Cardiac muscle cell (in vitro differentiated cells and primary cell): ENCODE data around the gene ZIM2. TPM values are rescaled to one million over a fixed set of nuclear protein-coding genes. Genes with fewer than 3 reads are reported as not detected.

Source experiments
- DNase-seq, 2 donors: peaks; one replicate each; pipeline versions ENCODE4 v3.0.0 to v3.0.0-alpha.2; 2010 to 2017; ENCODE audit warnings: low read depth in 1 of 2, low spot score in 1 of 2
- H3K27ac ChIP-seq: fragments of 200-600 bp; sonication (generic); 2 replicates; pipeline ENCODE4 v1.5.1; 2016
- H3K27me3 ChIP-seq: fragments of 200-600 bp; sonication (generic); 2 replicates; pipeline ENCODE4 v1.6.0; 2016; ENCODE audit warnings: control low read depth
- H3K36me3 ChIP-seq: fragments of 200-600 bp; sonication (generic); 2 replicates; pipeline ENCODE4 v1.5.1; 2016; ENCODE audit warnings: control low read depth
- H3K4me1 ChIP-seq: fragments of 200-600 bp; sonication (generic); 2 replicates; pipeline ENCODE4 v1.8.1; 2017; ENCODE audit warnings: low read depth, mild to moderate bottlenecking, mixed run types
- H3K4me3 ChIP-seq: fragments of 200-600 bp; sonication (generic); 2 replicates; pipeline ENCODE4 v1.5.1; 2016; ENCODE audit warnings: mild to moderate bottlenecking
- H3K9me3 ChIP-seq: fragments of 200-600 bp; sonication (generic); 2 replicates; pipeline ENCODE4 v1.5.1; 2017; ENCODE audit warnings: low read depth, mild to moderate bottlenecking, control low read depth
- CTCF ChIP-seq: IDR thresholded peaks from 2 replicates; pipeline ENCODE4 v1.5.1; 2012; ENCODE audit warnings: low read depth, mild to moderate bottlenecking, low read length
- polyA plus RNA-seq: library from polyadenylated mRNA; unstranded; fragments of >200 nt; fragmentation: Nextera tagmentation; extraction: Ambion mirVana; gene quantifications from 2 replicates; pipeline ENCODE4 v1.2.1, GENCODE V29; 2016
- total RNA-seq: library from RNA; depleted of rRNA; stranded (reverse); fragments of >200 nt; gene quantifications from 2 replicates; pipeline ENCODE4 v1.2.3, GENCODE V29; 2016

Gene ZIM2
- total and polyA plus RNA-seq, 2 experiments from 2014 or later = not detected

- Histone ChIP-seq H3K9me3 (no peaks in the 10 kb centered on the region), H3K4me1 (no peaks in the 10 kb centered on the region), H3K4me3 (no peak overlapping the region), H3K27ac (no peak overlapping the region), H3K27me3 (no peaks in the 10 kb centered on the region), H3K36me3 (no peaks in the 10 kb centered on the region)
- TF ChIP-seq CTCF = no peak
- no peak for DNase-seq
Observed at GRCh38 chr19:56814656-56815055, 25.9 kb downstream of the ZIM2 start.

- DNase-seq = no peak
- no peak overlapping the region for H3K4me3 ChIP-seq
- TF ChIP-seq CTCF = no peak
- no peak overlapping the region for H3K27ac ChIP-seq
- H3K9me3 ChIP-seq = no peaks in the 10 kb centered on the region
- H3K27me3 ChIP-seq = no peaks in the 10 kb centered on the region
- H3K4me1 ChIP-seq = no peaks in the 10 kb centered on the region
- H3K36me3 ChIP-seq = no peaks in the 10 kb centered on the region
Observed at GRCh38 chr19:56813531-56813930, 27.0 kb downstream of the ZIM2 start.

GRCh38 chr19:56811480-56811879 is 29.0 kb downstream of the ZIM2 start:
- Histone ChIP-seq H3K27me3 (no peaks in the 10 kb centered on the region), H3K4me1 (no peaks in the 10 kb centered on the region), H3K36me3 (no peaks in the 10 kb centered on the region), H3K4me3 (no peak overlapping the region), H3K27ac (no peak overlapping the region), H3K9me3 (no peaks in the 10 kb centered on the region)
- DNase-seq = no peak
- no peak for TF ChIP-seq CTCF

GRCh38 chr19:56810260-56810659 is 30.3 kb downstream of the ZIM2 start:
- no peak for DNase-seq
- H3K4me1 ChIP-seq = no peaks in the 10 kb centered on the region
- no peak for TF ChIP-seq CTCF
- no peak overlapping the region for H3K27ac ChIP-seq
- H3K4me3 ChIP-seq = no peak overlapping the region
- H3K27me3 ChIP-seq = no peaks in the 10 kb centered on the region
- no peaks in the 10 kb centered on the region for H3K36me3 ChIP-seq
- H3K9me3 ChIP-seq = no peaks in the 10 kb centered on the region

GRCh38 chr19:56808717-56809392 is 31.7 kb downstream of the ZIM2 start:
- H3K27me3 ChIP-seq = no peaks in the 10 kb centered on the region
- H3K27ac ChIP-seq = no peak overlapping the region
- no peak for DNase-seq
- TF ChIP-seq CTCF = no peak
- no peak overlapping the region for H3K4me3 ChIP-seq
- no peaks in the 10 kb centered on the region for H3K36me3 ChIP-seq
- peaks cover 3% of the 10 kb centered on the region for H3K9me3 ChIP-seq
- H3K4me1 ChIP-seq = no peaks in the 10 kb centered on the region
